ENCODE data around the gene KDM4B. TPM values are rescaled to one million over a fixed set of nuclear protein-coding genes. Genes with fewer than 3 reads are reported as not detected.

Gene KDM4B
- polyA plus RNA-seq, 1 donor from 2014 or later: 78.2 TPM

- peaks cover 2% of the 10 kb centered on the region for H3K27me3 Mint-ChIP-seq
- peaks cover 5% of the 10 kb centered on the region for H3K36me3 Mint-ChIP-seq
- H3K4me3 Mint-ChIP-seq: peak overlapping the region; percentile 87 to 99 (median 90)
- no peaks in the 10 kb centered on the region for H3K9me3 Mint-ChIP-seq
- H3K4me1 Mint-ChIP-seq: peaks cover 13 to 39% (median 26%) of the 10 kb centered on the region in 3 donors
- peak overlapping the region; percentile 98 to 100 (median 99) for H3K27ac Mint-ChIP-seq
Observed at GRCh38 chr19:5130371-5131030, 161.6 kb downstream of the KDM4B start.

- Mint-ChIP-seq H3K27ac (peak overlapping the region; percentile 98 to 100 (median 99)), H3K4me1 (peaks cover 13 to 41% (median 26%) of the 10 kb centered on the region in 3 donors), H3K9me3 (no peaks in the 10 kb centered on the region), H3K36me3 (peaks cover 9% of the 10 kb centered on the region), H3K4me3 (peak overlapping the region; percentile 87 to 99 (median 90)), H3K27me3 (peaks cover 2% of the 10 kb centered on the region)
Observed at GRCh38 chr19:5131031-5131505, 162.2 kb downstream of the KDM4B start.

- Mint-ChIP-seq H3K4me1 (peaks cover 13 to 39% (median 22%) of the 10 kb centered on the region in 3 donors), H3K27me3 (peaks cover 2% of the 10 kb centered on the region), H3K36me3 (peaks cover 9% of the 10 kb centered on the region), H3K9me3 (no peaks in the 10 kb centered on the region), H3K27ac (peak overlapping the region; percentile 98 to 100 (median 99)), H3K4me3 (peak overlapping the region; percentile 88 to 99 (median 94))
Observed at GRCh38 chr19:5131506-5132205, 162.7 kb downstream of the KDM4B start.

- Mint-ChIP-seq H3K4me1 (peaks cover 13 to 37% (median 25%) of the 10 kb centered on the region in 3 donors), H3K4me3 (peak overlapping the region; percentile 88 to 99 (median 94)), H3K9me3 (no peaks in the 10 kb centered on the region), H3K27me3 (peaks cover 2% of the 10 kb centered on the region), H3K27ac (peak overlapping the region; percentile 98 to 100 (median 99)), H3K36me3 (peaks cover 9% of the 10 kb centered on the region)
Observed at GRCh38 chr19:5132206-5132560, 163.3 kb downstream of the KDM4B start.

GRCh38 chr19:5132698-5133651 is 164.1 kb downstream of the KDM4B start:
- Mint-ChIP-seq H3K27me3 (peaks cover 2% of the 10 kb centered on the region), H3K4me1 (peaks cover 16 to 37% (median 26%) of the 10 kb centered on the region in 3 donors), H3K27ac (peak overlapping the region; percentile 98 to 100 (median 99)), H3K9me3 (no peaks in the 10 kb centered on the region), H3K4me3 (peak overlapping the region; percentile 88 to 99 (median 94)), H3K36me3 (peaks cover 9% of the 10 kb centered on the region)

GRCh38 chr19:5133986-5134595 is 165.2 kb downstream of the KDM4B start:
- peaks cover 25 to 44% (median 36%) of the 10 kb centered on the region in 3 donors for H3K4me1 Mint-ChIP-seq
- peak overlapping the region in 3 of 4 donors; percentile 43 to 99 (median 88) for H3K4me3 Mint-ChIP-seq
- H3K9me3 Mint-ChIP-seq: no peaks in the 10 kb centered on the region
- H3K27me3 Mint-ChIP-seq: peaks cover 2% of the 10 kb centered on the region
- peaks cover 11% of the 10 kb centered on the region for H3K36me3 Mint-ChIP-seq
- H3K27ac Mint-ChIP-seq: peak overlapping the region in 2 of 3 donors; percentile 98 to 100

- peak overlapping the region in 1 of 3 donors; percentile 70 for H3K27ac Mint-ChIP-seq
- H3K4me1 Mint-ChIP-seq: peaks cover 31 to 46% (median 41%) of the 10 kb centered on the region in 3 donors
- H3K9me3 Mint-ChIP-seq: peaks cover 0 to 2% (median 0%) of the 10 kb centered on the region in 3 donors
- H3K4me3 Mint-ChIP-seq: peak overlapping the region in 1 of 4 donors; percentile 88
- peaks cover 4% of the 10 kb centered on the region for H3K27me3 Mint-ChIP-seq
- H3K36me3 Mint-ChIP-seq: peaks cover 16% of the 10 kb centered on the region
Observed at GRCh38 chr19:5134691-5135090, 165.8 kb downstream of the KDM4B start.

- Mint-ChIP-seq H3K27ac (peak overlapping the region; percentile 10 to 96 (median 92)), H3K36me3 (peaks cover 16% of the 10 kb centered on the region), H3K27me3 (peaks cover 2% of the 10 kb centered on the region), H3K4me3 (peak overlapping the region in 2 of 4 donors; percentile 70 to 74), H3K9me3 (peaks cover 0 to 2% (median 0%) of the 10 kb centered on the region in 3 donors), H3K4me1 (peaks cover 23 to 36% (median 36%) of the 10 kb centered on the region in 3 donors)
Observed at GRCh38 chr19:5136073-5136855, 167.4 kb downstream of the KDM4B start.

GRCh38 chr19:5137114-5137513 is 168.2 kb downstream of the KDM4B start:
- H3K9me3 Mint-ChIP-seq: peaks cover 0 to 2% (median 0%) of the 10 kb centered on the region in 3 donors
- H3K4me3 Mint-ChIP-seq: peak overlapping the region in 3 of 4 donors; percentile 28 to 81 (median 63)
- peaks cover 13% of the 10 kb centered on the region for H3K36me3 Mint-ChIP-seq
- H3K4me1 Mint-ChIP-seq: peaks cover 19 to 35% (median 33%) of the 10 kb centered on the region in 3 donors
- H3K27ac Mint-ChIP-seq: peak overlapping the region in 1 of 3 donors; percentile 96
- peaks cover 2% of the 10 kb centered on the region for H3K27me3 Mint-ChIP-seq

- Mint-ChIP-seq H3K4me3 (peak overlapping the region in 3 of 4 donors; percentile 28 to 81 (median 81)), H3K9me3 (peaks cover 0 to 2% (median 0%) of the 10 kb centered on the region in 3 donors), H3K4me1 (peaks cover 20 to 32% (median 31%) of the 10 kb centered on the region in 3 donors), H3K36me3 (peaks cover 11% of the 10 kb centered on the region), H3K27ac (peak overlapping the region; percentile 96 to 99 (median 97)), H3K27me3 (peaks cover 2% of the 10 kb centered on the region)
Observed at GRCh38 chr19:5137571-5138124, 168.7 kb downstream of the KDM4B start.

- Mint-ChIP-seq H3K9me3 (peaks cover 0 to 2% (median 0%) of the 10 kb centered on the region in 3 donors), H3K27ac (peak overlapping the region; percentile 96 to 99 (median 97)), H3K36me3 (peaks cover 11% of the 10 kb centered on the region), H3K4me1 (peaks cover 30 to 37% (median 34%) of the 10 kb centered on the region in 3 donors), H3K27me3 (peaks cover 2% of the 10 kb centered on the region), H3K4me3 (peak overlapping the region; percentile 70 to 93 (median 85))
Observed at GRCh38 chr19:5138606-5139582, 170.0 kb downstream of the KDM4B start.

Data from IgD-negative memory B cell (primary cell).